ENCODE results near the gene CHRM2.

DNA sequence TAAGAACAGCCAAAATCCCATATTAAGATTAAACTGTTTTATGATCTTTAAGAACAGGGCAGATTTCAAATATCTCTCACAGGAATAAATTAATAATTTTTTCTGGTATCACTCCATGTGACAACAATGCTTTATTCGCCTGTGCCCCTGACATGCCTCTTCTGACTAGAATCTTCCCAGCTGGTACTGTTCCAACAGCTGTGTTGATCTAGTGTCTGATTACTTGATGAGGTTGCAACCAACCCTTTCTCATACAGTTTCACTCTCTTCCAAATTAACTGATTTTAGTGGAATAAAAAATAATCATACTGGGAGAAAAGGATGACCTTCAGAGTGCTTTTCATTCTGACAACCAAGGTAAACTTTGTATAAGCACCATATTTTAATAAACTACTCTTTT is 151.9 kb downstream of the CHRM2 start:
- TF ChIP-seq EZH2 (IDR thresholded peaks at IDR 0.05; ENCODE audit: low read length, missing control alignments) (no peak), CTCF (conservative IDR thresholded peaks at IDR 0.05 in 1 of 2, IDR thresholded peaks at IDR 0.05 in 1 of 2; ENCODE audit: low read depth in 1 of 2, low read length in 2 of 2) (no peak)
